ENCODE measurements around the gene MLH1. TPM values are rescaled to one million over a fixed set of nuclear protein-coding genes. Genes with fewer than 3 reads are reported as not detected.

The MLH1 gene
- total RNA-seq, 4 donors from 2014 or later = 30.7 to 39.1 (median 33.5) TPM

GRCh38 chr3:37099469-37099868, 106.2 kb downstream of the MLH1 start:
- no peak overlapping the region for H3K27ac ChIP-seq
- no peak overlapping the region for H3K4me3 ChIP-seq
- peaks cover 0 to 20% of the 10 kb centered on the region in 2 donors for H3K36me3 ChIP-seq
- H3K27me3 ChIP-seq = no peaks in the 10 kb centered on the region
- peaks cover 4 to 19% (median 4%) of the 10 kb centered on the region in 3 donors for H3K4me1 ChIP-seq
- ATAC-seq = no peak
- H3K9me3 ChIP-seq = no peaks in the 10 kb centered on the region
- TF ChIP-seq POLR2A (IDR thresholded peaks at IDR 0.05) = no peak
- TF ChIP-seq, protein P1, sequence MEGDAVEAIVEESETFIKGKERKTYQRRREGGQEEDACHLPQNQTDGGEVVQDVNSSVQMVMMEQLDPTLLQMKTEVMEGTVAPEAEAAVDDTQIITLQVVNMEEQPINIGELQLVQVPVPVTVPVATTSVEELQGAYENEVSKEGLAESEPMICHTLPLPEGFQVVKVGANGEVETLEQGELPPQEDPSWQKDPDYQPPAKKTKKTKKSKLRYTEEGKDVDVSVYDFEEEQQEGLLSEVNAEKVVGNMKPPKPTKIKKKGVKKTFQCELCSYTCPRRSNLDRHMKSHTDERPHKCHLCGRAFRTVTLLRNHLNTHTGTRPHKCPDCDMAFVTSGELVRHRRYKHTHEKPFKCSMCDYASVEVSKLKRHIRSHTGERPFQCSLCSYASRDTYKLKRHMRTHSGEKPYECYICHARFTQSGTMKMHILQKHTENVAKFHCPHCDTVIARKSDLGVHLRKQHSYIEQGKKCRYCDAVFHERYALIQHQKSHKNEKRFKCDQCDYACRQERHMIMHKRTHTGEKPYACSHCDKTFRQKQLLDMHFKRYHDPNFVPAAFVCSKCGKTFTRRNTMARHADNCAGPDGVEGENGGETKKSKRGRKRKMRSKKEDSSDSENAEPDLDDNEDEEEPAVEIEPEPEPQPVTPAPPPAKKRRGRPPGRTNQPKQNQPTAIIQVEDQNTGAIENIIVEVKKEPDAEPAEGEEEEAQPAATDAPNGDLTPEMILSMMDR (IDR thresholded peaks at IDR 0.05) = no peak
- no peak for TF ChIP-seq EP300 (IDR thresholded peaks at IDR 0.05)
- no peak for TF ChIP-seq POLR2AphosphoS5 (IDR thresholded peaks at IDR 0.05)

- TF ChIP-seq EP300 (IDR thresholded peaks at IDR 0.05) (no peak), POLR2A (IDR thresholded peaks at IDR 0.05) (no peak), POLR2AphosphoS5 (IDR thresholded peaks at IDR 0.05) (no peak)
- TF ChIP-seq, protein P1 (IDR thresholded peaks at IDR 0.05) = no peak
- 63 to 88% methylated on average over 1 of the region's 1 CpG for WGBS, 2 donors (ENCODE audit: low coverage in 1 of 2)
Observed at GRCh38 chr3:37100411-37100810, 107.1 kb downstream of the MLH1 start.

More at GRCh38 chr3:37100411-37100810, 107.1 kb downstream of the MLH1 start:
- Histone ChIP-seq H3K27me3 (no peaks in the 10 kb centered on the region), H3K27ac (no peak overlapping the region), H3K4me1 (peaks cover 4 to 19% (median 4%) of the 10 kb centered on the region in 3 donors), H3K9me3 (no peaks in the 10 kb centered on the region), H3K4me3 (no peak overlapping the region), H3K36me3 (peaks cover 0 to 13% of the 10 kb centered on the region in 2 donors)
- ATAC-seq = no peak

Small RNAs within 50 kb of the gene (small RNA-seq; reads per million reads assigned to genes)
- gene RF00019 (0 reads per million in 4 donors), gene RNU6ATAC4P (0 reads per million in 4 donors)

Other genes with a start within 250 kb of the MLH1 start
- under 1 TPM in 2 of 4 donors, not detected in 2; 0.27 to 0.62 TPM for gene DCLK3, start 229.0 kb upstream of the MLH1 start, total RNA-seq
- gene TRANK1, start 48.5 kb upstream of the MLH1 start, total RNA-seq = 10 to 100 TPM in 1 of 4 donors, 1 to 10 TPM in 3; 4.9 to 12.3 (median 9.1) TPM
- gene EPM2AIP1, start 387 bp upstream of the MLH1 start, total RNA-seq = 10 to 100 TPM in 2 of 4 donors, 1 to 10 TPM in 2; 7.6 to 20.2 (median 13.5) TPM
- 100 to 1,000 TPM in 1 of 4 donors, 10 to 100 TPM in 3; 79.4 to 123 (median 88.4) TPM for gene LRRFIP2, start 181.1 kb downstream of the MLH1 start, total RNA-seq
- 100 to 1,000 TPM; 104 to 120 (median 108) TPM for gene GOLGA4, start 249.8 kb downstream of the MLH1 start, total RNA-seq